Measurements from ENCODE around the gene SLC28A1.

GRCh38 chr15:84910928-84911623, 26.6 kb downstream of the SLC28A1 start:
- TF ChIP-seq CTCF (optimal IDR thresholded peaks at IDR 0.05 in 1 of 3, IDR thresholded peaks at IDR 0.05 in 1 of 3, conservative IDR thresholded peaks at IDR 0.05 in 1 of 3; ENCODE audit: extremely low read depth in 1 of 3, insufficient read depth in 2 of 3, low read length in 3 of 3) (no peak), EZH2 (IDR thresholded peaks at IDR 0.05; ENCODE audit: low read length) (no peak)

All from keratinocyte (primary cell).